HG03196 (cell line): ENCODE data around the gene TOM1L2.
"Not testable (repeated sequence)": the region's sequence is repeated elsewhere in the genome, so short reads cannot be mapped to it uniquely, and the experiment has no call there.

ENCODE experiments used
- ATAC-seq: cut with Tn5 transposase; IDR thresholded peaks from one replicate; pipeline ENCODE4 v1.9.1; 2021; ENCODE audit not compliant: unreplicated experiment

The TOM1L2 gene

DNA sequence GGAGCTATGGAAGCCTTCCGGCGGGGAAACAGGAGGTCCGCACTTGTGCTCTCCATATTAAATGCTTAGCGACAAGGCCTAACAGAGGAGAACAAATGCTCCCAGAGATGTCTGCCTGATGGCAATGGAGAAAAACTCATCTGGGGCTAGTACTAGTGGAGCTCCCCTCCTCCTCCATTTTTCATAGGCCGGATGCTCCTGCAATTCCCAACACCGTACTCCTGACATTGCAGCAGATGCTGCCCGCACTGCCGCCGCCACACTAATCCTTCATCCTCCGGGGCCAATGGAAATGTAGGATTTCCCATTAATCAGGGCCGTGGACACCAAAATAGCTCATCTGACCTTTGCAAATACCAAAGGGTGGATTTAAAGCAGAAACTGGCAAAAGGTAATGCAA is 27.5 kb downstream of the TOM1L2 start:
- no peak for ATAC-seq

DNA sequence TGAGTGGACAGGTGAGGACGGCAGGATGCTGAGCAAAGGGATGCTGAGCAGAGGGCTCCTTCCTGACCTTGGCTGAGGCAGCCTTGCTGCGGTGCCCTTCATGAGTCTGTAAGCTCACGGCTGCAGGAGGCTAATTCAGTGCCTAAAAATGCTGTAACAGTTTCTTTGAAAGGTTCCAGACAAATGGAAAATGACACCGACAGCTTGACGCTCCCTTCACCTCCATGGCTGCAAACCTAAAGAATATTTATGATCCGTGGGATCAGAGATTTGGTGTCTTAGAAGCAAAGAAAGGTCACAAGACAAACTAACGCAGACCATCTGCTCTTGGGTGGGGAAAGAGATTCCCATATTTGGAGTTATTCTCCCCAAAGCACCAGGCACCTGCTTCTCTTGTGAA is 28.0 kb downstream of the TOM1L2 start:
- ATAC-seq = no peak

DNA sequence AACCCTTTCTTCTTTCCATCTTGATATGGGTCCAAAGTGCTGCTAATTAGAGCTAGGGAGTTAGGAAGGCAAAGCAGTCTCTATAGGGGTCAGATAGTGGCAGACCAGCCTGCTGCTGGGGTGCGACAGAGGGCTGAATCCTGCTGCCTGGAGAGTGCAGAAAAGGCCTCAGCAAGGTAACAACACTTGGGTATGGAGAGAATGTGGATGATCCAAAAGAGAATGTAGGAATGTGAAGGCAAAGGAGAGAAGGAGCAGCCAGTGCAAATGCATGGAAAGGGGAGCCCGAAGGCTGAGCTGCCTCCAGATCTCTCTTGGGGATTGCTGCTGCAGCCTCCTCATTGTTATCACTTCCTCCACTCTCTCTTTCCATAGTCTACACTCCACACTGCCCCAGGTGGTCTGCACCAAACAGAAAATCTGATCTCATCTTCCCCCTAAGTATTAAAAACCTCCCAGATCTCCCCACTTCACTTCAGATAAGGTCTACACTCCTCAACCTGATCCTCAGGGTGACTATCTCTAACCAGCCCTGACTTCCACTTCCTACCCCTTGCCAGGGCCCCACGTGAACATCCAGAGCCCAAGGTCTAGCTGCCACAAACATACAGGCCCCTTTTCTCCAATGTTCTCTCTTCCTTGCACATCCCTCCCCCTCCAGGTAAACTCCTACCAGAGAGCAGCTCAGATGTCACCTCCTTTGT is 28.8 kb downstream of the TOM1L2 start:
- no peak for ATAC-seq

DNA sequence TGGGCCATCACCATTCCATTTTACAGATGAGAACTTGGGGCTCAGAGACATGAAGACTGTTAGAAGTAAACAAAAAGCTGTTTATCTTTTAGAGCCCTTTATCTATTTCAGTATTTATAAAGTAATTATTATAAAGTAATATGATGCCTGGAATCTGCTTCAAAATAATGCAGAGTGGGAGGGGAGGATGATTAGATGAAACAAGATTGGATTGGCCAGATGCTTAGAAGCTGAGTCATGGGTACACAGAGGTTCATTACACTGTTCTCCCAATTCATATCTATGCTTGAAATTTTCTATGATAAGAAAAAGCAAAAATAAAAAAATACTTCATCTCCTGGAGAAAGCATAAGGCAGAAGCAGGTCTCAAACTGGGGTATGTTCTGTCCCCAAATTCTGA is 29.4 kb downstream of the TOM1L2 start:
- ATAC-seq = no peak

DNA sequence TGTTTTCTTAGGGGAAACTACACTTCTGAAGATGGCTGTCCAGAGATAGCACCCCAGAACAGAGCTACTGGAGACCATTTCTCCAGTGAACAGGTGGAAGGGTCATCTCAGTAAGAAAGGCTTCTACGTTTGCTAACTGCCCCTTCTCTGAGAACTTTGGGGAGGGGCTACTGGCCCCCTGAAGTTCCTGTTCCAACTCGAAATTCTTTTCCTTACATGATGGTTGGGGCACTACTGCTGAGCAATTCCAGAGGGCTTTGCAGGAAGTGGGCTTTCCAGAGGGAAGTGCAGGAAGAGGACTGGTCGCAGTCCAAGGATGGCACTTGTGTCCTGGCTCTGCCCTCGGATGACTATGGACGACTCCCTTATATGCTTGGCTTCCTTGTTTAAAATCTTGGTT is 31.2 kb downstream of the TOM1L2 start:
- ATAC-seq = no peak

DNA sequence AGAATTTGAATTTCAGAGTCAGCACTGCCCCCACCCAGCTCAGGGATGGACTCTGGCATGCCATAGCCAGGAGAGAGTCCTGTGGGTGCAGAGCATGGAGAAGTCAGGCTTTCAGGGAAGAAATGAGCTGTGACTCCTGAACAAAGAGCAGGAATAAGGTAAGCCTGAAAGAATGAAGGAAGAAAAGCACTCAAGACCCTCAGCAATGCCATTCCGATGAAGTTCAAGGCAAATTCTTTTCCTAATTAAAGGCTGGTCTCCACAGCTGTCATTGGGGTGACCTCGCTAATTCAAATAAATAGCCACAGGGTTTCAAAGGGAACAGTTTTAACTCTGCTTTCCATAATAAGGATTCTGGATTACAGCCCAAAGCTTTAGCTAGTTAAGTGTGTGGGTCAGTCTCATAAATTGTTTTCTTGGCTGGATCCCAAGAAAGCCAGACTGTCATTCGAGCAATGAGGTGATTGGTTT is 31.7 kb downstream of the TOM1L2 start:
- no peak for ATAC-seq

DNA sequence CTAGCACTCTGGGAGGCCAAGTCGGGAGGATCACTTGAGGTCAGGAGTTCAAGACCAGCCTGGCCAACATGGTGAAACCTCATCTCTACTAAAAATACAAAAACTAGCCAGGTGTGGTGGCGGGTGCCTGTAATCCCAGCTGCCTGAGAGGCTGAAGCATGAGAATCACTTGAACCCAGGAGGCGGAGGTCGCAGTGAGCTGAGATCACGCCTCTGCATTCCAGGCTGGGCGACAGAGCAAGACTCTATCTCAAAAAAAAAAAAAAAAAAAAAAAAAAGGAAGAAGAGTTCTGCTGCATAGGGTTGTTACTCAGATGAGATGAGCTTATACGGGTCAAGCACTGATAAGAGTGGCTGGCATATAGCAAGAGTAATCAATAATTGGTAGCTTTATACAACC is 32.3 kb downstream of the TOM1L2 start:
- not testable (repeated sequence) for ATAC-seq

DNA sequence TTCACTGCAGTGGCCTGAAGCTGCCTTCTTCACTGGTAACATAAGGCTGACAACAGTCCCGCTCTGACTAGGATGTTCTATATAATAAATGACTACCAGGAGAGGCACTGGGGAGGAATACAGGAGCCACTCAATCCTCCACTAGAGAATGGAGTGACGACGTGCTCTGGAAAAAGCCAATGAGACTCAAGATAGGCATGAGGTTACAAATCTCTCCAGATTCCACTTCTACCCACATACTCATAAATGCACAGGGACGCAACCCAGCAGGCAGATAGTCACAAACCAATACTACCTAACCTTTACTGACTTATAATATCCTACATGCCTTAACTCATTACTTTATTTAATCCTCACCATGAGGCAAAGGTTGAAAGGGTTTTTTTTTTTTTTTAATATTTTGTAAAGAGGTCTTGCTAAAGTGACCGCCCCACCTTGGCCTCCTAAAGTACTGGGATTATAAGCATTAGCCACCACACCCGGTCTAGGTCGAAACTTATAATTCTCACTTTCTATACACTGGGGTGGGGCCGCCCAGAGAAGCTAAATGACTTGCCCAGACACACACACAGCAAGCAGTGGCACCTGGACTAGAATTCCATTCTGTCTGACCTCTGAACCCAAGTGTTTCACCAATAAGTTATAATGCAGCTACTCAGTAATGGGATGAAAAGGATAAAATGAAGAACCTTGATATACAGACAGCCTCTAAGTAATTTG is 33.7 kb downstream of the TOM1L2 start:
- no peak for ATAC-seq

DNA sequence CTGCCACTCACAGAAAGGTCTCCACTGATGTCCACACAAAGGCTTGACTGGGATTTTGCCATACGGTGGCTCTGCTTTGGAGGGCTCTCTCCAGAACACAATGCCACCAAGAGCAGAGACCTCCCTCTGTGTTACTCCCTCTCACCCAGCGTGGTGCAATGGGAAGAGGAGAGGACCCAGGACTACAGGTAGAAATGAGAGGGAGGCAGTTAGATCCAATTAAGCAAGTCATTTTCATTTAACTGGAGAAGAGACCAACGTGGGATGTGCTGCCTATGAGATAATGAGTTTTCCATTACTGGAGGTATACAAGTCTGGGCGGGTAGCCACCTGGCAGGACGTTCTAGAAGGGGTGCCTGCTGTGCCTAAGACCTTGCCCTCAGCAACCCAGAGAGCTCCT is 34.2 kb downstream of the TOM1L2 start:
- no peak for ATAC-seq

DNA sequence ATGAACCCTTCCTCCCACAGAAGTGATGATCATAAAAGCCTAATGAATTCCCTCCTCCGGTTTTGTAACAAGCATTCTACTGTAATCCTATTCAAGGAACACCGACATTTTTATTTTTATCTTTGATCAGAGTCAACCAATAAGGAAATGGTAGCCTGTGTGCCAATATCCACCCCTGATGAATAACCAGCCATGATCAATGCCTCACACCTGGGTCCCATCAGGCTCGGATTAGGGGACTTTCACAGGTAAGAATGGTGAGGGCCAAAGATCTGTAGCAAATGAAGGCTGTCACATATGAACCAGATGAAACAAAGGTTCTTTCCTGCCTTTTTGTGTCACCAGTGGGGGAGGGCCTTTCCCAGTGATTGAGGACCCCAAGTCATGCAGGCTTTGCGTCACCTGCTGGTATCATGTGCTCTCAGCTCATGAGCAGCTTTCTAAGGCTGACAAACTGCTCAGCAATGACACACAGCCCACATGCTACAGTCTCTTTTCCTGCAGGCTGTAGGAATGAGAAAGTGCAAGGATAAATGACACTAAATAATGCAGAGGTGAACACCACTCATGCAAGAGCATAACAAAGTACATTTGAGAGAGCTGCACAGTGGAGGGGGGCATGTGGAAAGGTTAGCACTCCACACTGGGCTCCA is 34.9 kb downstream of the TOM1L2 start:
- no peak for ATAC-seq

DNA sequence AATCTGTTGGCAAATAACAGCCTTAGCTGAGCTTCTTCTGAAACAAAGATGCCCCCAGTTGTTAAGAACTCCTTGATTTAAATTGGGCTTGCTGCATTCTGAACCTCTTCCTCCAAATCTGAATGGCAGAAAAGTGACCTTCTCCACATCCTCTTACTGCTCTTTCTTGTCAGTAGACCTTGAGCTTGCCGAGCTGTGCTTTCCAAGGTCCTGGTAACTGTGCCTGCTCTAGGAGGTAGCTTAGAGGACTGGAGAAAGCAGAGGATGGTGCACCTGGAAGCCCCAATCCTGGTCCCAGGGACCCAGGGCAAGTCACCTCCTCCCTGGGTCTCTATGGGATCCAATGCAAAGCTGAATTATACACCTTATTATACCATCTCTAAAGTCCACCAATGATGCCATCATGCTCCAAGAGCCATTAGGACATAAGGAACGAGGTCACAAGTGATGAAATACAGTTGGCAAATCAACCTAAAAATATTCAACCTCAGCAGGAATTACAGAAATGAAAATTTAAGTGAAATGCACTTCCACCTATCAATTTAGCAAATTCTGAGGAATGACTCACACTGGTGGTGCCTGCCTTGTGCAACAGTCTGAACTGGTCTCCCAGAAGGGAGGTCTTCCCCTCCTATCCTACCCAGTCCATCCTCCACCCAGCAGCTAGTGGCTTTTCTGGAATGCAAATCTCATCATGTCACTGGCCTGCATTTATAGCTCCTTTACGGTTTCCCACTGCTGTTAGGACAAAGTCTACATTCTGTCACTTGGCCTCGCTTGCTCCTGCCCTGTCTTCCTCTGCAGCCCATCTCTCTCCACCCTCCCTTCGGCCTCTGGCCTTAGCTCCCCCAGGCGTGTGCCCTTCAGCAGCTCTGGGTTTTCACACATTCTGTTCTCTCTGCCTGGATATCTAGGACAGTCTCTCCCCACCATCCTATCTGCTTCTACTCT is 36.6 kb downstream of the TOM1L2 start:
- ATAC-seq = no peak

DNA sequence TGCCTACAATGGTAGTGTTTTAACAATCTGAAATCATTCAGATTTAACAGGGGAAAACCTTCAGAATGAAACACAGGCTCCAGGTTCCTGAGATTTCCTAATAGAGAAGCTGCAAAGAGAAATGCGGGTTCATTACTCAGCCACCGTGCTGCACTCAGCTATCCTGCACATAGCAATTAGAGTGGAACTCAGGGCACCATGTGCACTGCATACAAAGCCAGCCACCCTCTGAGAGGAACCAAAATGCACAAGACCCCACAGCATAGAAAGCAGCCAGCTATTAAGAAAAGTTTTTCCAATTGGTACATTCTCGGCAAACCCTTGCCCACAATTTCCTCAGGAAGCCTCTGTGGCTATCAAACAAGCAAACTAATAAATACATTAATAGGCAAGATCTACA is 37.4 kb downstream of the TOM1L2 start:
- ATAC-seq = no peak

DNA sequence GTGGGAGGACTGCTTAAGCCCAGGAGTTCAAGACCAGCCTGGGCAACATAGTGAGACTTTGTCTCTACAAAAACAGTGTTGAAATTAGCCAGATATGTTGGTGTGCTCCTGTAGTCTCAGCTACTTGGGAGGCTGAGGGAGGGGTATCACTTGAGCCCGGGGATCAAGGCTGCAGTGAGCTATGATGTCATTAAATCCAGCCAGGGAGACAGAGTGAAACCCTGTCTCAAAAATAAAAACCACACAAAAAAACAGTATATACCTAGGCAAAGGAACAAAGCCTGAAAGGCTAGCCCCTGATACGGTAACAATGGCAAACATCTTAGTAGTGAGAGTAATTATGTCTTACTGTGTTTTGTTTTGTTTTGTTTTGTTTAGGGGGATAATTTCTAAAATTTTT is 38.0 kb downstream of the TOM1L2 start:
- no peak for ATAC-seq

DNA sequence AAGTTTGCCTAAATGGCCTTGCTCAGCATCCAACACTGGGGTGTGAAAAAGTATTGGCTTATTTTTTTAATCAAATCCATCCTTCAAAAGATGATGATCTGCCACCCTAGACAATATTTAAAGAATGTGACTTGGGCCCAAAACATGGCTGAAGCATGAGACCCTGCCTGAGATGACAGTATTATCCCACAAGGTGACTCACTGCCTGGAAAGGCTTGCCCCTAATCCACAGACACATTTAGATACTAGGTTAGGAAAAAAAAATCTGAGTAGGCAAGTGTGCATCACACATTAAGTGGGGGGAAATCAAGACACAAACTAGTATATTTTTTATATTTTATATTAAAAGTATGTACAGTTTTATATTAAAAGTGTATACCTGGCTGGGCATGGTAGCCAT is 38.4 kb downstream of the TOM1L2 start:
- no peak for ATAC-seq

DNA sequence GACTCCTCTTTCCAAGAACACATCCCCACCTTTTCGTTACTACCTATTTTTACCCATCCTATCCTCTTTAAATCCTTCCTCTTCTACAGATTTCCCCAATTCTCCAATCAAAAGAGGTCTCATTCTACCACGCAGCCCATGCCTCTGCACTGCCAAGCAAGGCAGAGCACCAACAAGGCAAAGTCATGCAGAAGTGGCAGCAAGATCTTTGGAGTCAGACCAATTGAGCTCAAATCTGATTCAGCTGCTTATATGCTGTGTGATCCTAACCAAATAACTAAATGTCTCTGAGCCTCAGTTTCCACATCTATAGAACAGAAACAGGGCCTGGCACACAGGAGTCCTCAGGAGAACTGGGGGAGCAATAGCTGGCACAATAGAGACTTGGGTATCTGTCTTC is 41.0 kb downstream of the TOM1L2 start:
- ATAC-seq = no peak

DNA sequence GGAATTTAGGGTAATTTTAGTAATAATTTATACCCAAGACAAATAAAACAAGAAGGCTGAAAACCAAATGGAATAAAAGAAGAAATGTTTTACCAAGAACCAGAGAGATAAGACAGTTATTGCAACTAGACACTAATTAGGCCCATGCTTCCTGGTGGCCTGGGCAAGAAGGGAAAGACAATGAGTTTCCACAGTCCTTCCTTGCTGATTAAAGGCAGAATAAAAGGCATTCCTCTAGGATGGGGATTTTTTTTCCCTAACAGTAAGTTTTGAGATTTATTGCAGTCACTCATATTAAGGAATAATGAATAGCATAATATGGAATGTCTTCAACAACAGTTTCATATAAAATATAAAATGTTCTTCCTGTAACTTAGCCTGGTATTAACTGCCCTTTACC is 41.5 kb downstream of the TOM1L2 start:
- ATAC-seq = no peak

DNA sequence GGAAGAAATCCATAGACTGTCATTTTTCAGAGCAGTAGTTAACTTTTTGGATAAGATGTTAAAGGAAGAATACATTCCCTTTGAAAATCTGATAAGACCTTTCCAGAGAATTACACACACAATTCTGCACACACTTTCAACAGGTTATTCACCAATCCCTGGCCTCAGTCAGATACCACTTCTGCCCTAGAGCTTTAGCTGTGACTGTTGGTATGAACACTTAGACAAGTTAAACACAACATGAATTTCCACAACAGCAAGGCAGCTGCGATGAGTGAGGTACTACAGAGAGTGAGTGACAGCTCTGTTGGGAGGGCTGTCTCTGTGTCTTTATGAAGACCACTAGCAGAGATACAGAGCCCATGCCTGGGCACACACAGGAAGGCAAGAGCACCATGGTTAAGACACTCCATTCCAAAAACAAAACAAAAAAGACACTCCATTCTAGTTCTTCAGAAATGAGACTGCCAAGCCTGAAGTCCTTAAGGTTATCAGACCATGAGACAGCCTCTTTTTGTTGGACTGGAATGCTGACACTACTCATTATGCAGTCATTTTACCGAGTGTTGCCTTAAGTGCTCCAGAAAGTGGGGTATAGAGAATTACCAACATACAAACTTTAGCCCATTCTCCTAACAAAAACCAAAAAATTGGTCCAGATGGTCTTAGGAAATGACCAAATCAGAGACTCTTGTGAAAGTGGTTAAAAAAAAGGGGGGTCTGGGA is 42.4 kb downstream of the TOM1L2 start:
- ATAC-seq = no peak

DNA sequence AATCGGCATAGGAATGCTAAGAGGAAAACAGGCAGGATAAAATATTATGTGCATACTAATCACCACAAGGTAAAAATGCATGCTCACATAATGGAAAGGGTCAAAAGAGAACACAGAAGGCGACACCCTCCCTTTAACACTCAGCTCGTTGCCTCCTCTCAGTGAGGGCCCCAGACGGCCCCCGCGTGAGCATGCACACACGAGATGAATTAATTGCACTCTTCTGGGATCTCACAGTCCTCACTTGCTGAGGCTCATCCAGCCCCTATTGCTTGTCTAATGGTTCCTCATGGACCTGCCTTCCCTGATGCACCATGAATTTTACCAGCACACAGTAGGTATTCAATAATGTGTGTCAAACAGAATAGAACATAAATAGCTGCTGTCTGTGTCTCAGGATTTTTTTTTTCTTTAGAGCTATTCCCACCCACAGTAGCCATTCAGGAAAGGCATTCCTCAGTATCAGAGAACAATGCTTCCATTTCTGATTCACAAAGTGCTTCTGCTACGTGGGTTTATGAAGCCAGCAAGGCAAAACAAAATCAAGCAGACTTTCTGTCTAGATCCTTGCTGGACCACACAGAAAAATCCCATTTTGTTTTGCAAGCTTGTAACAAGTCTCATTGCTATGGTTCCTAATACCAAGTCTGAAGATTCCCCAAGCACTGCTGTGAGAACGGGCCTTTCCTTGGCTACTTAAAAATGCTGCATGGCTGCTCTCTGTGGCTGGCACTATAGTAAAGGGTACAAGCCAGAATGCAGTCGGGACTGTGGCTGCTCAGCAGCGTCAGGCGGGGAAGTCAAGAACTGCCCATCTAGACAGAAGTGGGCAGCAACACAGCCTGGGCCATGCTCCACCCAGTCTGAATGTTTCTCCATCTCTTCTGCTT is 43.6 kb downstream of the TOM1L2 start:
- ATAC-seq = no peak

DNA sequence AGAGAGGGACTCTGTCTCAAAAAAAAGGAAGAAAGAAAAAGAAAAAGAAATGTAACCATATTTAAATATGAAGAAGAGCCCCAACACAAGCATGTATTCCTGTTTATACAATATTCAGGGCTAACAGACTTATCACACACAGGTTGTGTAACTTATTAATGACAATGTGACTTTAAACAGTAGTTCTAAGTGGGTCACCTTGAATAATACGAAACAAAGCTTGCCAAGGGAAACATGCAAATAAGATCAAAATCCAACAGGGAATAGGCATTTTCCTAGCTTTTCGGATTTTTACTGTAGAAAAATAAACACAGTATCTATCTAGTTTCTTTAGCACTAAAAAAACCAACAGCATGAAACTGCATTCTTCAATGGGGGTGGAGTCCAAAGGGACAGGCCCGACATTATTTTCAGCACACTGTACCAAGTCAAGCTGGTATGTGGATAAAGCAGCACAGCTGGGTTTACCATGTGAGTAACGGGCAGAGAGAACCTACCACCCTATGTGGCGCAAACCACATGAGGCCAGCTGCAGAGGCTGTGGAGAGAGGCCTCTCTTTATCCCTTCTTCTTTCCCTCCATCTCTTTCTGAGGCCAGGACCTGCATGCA is 45.3 kb downstream of the TOM1L2 start:
- ATAC-seq = no peak
